HEK293T (cell line): ENCODE data around the gene AZU1.

Experiments
- ARNT ChIP-seq: fragments of 450-650 bp; IDR thresholded peaks from 2 replicates; pipeline ENCODE4 v1.6.1; 2017; ENCODE audit warnings: mild to moderate bottlenecking
- HDGF ChIP-seq: fragments of 450-650 bp; IDR thresholded peaks from 2 replicates; pipeline ENCODE4 v1.6.1; 2017; ENCODE audit warnings: antibody characterized with exemption, borderline replicate concordance
- L3MBTL2 ChIP-seq: fragments of 450-650 bp; conservative IDR thresholded peaks from 2 replicates; pipeline ENCODE4 v1.6.1; 2016; ENCODE audit warnings: mild to moderate bottlenecking
- TF ChIP-seq, protein P1 (sequence below): fragments of 450-650 bp; IDR thresholded peaks from 2 replicates; pipeline ENCODE4 v1.6.1; 2016

DNA sequence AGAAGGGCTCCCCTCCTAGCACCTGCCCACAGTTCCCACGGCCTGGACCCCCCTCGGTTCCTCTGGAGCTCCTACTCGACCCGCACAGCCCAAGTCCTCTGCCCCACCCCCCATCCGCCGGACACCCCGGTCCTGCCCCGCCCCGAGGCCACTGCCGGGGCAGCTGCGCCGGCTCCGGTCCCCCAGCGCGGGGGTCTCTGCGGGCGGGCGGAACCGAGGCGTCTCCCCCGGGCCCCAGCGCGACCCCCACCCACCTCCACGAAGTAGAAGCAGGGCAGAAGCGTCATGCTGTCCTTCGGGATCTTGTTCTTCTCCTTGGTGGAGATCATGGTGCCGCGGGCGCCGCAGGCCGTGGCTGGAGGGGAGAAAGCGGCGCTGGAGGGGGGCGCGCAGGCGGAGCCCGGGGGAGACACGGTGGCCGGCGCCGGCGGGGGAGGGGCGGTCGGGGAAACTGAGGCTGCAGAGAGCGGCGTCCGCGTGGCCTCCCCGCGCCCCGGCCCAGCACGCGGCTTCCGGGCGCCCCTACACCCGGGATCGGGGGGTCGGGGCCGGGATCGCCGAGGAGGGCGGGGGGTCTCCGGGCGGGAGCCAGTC lies 6.3 kb upstream of the AZU1 start:
- no peak for TF ChIP-seq L3MBTL2
- no peak for TF ChIP-seq HDGF
- no peak for TF ChIP-seq ARNT
- TF ChIP-seq, protein P1, sequence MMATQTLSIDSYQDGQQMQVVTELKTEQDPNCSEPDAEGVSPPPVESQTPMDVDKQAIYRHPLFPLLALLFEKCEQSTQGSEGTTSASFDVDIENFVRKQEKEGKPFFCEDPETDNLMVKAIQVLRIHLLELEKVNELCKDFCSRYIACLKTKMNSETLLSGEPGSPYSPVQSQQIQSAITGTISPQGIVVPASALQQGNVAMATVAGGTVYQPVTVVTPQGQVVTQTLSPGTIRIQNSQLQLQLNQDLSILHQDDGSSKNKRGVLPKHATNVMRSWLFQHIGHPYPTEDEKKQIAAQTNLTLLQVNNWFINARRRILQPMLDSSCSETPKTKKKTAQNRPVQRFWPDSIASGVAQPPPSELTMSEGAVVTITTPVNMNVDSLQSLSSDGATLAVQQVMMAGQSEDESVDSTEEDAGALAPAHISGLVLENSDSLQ: no peak
